Germinal center (tissue), 1 donor: ENCODE data around the gene NCAPG.

Experiments used
- DNase-seq: peaks from one replicate; pipeline ENCODE4 v3.0.0; 2012; ENCODE audit warnings: mixed read lengths, low spot score

Gene NCAPG

DNA sequence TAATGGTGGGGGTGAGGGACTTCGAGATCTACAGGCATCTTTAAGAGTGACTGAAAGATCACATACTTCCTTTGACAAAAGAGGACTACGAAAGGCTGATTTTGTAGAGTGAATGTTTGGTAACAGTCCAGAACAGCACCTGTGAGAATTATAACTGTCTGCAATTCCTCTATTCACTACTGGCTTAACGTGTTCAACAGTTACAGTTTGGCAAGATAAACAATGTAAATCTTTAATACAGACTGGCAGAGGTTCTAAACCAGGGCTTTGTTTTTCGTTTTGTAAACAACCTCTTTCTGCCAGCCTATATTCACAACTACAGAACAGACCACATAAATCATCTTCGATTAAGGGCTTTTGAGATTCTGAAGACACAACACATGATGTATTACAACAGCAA is 66.9 kb downstream of the NCAPG start:
- DNase-seq: no peak

DNA sequence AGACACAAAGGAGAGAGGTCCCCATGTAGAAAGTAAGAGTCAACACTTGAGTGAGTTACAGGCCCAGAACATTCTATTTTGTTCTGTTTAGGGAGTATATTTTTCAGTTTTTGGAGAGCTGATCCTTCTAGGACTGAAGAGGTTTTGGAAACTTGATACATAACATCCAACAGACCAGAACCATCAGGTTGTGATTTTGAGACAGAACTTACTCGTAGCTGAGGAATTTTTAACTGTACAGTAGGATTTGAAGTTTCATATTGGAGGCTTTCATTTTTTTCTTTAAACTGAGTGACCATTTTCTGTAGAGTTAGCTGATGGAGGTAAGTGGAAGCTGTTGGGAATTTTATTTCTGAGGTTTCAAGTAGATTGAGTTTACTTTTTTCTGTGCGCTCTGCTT is 73.3 kb downstream of the NCAPG start:
- DNase-seq: no peak

DNA sequence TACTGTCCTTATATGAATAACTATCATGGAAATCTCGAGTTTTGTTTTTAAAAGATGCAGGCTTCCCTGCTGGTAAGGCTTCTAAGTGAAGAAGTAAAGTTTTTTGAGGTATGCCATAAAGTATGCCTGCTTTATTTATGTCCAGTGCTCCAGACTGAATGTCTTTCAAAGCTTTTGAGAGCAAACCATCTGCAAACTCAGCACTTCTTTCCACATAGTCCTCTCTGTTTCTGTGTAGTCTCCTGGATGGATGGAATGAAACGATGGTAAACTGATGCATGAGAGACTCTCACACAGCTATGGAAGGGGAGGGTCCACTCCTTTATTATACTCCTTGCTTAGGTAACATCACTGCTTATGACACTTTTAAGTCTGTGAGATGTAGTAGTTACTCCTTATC is 73.7 kb downstream of the NCAPG start:
- no peak for DNase-seq

DNA sequence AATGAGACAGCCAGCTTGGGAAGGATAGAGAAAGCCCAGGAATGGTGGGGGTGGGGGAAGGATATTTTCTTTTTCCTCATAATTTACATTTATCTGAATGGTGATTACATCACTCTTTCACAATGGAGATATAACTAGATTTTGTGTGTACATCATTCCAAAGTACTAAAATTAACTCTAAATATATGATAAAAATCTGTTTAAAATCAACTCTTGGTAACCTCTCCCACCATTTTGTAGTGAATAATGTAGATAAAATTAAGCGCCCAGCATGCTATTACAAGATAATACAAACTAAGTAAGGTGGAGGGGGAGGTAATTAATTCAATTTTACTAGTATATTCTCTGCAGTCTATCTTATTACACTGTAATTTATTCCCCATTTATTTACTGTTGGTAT is 78.9 kb downstream of the NCAPG start:
- no peak for DNase-seq

DNA sequence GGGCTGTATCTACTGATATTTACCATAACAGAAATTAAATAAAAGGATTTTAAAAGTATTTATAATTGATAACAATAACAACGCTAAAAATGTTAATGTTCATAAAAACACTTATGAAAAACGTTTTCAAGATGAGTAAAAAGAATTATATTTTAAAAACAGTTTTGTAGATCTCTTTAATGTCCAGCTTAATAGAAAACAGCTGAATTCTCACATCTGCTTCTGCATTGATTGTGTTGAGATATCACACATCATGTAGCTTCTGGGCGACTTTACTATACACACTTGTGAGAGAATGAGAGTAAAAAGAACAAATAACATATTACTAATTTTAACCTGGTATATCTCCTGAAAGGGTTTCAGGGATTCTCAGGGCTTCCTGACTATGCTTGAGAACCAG is 83.6 kb downstream of the NCAPG start:
- DNase-seq: no peak
